GM19468 (cell line): Measurements from ENCODE around the gene HNMT.

Source experiments
- ATAC-seq: cut with Tn5 transposase; IDR thresholded peaks from one replicate; pipeline ENCODE4 v1.9.1; 2021; ENCODE audit warnings: mild to moderate bottlenecking, moderate library complexity, moderate number of reproducible peaks; ENCODE audit not compliant: unreplicated experiment; ENCODE audit errors: extremely low read depth

HNMT gene

GRCh38 chr2:138000796-138001195 is 36.5 kb downstream of the HNMT start:
- ATAC-seq, result no peak

DNA sequence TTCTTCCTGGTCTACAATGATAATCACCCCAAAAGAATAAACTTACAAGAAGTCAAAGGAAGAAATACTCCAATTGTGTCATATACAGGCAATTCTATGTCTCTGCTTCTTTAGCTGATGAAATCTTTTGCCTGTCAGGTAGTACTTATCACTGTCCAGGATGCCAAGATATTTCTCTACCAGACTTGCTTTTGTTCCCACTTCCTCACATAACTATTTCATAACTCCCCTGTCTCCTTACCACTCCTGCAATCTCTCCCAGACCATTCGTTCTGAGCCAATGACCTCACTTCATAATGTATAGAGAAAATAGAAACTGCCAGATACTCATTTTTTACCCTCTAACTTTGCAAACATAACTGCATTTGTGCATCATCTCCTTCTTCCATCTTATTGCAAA is 39.1 kb downstream of the HNMT start:
- no peak for ATAC-seq

DNA sequence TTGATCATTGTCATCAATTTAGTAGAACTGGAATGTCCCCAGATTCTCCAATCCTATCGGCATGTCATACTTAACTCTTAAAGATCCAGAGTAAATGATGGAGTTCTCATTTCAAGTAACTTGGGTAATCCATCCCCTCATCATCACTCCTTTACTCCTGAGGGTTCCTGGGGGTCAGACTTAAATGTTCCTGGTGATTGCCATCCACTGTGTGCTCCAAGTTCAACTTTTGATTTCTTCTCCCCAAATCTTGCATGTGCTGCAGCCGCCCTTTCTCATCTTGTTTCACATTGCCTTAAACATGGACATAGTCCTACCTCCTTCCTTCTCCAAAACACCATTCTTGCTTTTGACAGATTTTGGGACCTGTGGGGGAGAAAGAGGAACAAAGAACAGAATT is 43.2 kb downstream of the HNMT start:
- ATAC-seq, result no peak

DNA sequence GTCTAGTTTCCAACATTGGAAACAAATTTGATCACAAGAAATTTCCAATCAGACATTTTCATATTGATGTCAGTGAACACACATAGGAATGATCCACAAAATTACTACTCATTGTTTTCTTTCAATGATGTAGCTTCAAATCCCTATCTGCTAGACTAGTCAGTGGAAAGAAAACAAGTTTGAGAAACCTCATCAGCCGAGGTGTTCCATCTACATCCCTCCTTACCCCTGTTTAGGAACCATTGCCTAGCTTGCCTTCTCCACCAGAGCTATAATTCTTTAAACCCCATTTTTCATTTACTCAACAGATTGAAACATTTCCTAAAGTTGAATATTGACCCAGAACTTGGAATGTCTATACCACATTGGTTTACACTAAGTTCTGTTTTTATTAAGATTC is 45.3 kb downstream of the HNMT start:
- no peak for ATAC-seq

DNA sequence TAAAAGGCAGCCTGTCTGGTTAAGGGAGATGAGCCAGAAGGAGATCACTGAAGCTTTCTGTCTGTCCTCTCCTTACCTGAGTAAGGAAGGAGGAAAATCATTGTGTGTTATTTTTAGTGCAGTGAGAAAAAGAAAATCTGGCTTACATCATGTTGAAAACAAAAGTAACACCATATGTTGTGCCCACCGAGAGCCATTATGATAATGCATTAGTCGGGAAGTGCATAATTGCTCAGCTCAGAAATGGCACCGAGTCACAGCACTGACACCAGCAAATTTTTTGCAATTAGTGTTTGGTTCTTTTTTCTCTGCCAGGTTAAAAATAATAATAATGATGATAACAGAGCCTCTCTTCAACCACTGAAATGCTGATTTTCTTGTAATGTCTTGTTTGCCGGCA is 46.6 kb downstream of the HNMT start:
- ATAC-seq, result no peak

GRCh38 chr2:138012082-138012481 is 47.8 kb downstream of the HNMT start:
- ATAC-seq, result no peak

DNA sequence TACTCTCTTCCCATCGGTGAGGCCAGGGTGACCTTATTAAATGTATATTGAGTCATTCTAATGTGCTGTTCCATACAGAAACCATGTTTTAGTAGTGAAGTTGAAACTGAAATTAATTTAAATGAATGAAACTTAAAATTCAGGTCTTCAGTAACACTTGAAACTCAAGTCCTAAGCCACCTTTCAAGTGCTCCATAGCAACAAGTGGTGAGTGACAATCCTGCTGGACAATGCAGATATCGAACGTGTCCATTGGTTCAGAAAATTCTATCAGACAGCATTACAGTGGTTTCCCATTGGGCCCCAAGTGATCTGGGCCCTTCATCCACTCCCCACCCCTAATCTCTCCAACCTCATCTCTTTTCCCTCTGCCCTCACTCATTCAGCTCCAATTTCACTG is 48.7 kb downstream of the HNMT start:
- no peak for ATAC-seq

- no peak for ATAC-seq
These were observed 49.4 kb downstream of the HNMT start for GRCh38 chr2:138013639-138014038.

GRCh38 chr2:138015494-138015893 is 51.2 kb downstream of the HNMT start:
- no peak for ATAC-seq

DNA sequence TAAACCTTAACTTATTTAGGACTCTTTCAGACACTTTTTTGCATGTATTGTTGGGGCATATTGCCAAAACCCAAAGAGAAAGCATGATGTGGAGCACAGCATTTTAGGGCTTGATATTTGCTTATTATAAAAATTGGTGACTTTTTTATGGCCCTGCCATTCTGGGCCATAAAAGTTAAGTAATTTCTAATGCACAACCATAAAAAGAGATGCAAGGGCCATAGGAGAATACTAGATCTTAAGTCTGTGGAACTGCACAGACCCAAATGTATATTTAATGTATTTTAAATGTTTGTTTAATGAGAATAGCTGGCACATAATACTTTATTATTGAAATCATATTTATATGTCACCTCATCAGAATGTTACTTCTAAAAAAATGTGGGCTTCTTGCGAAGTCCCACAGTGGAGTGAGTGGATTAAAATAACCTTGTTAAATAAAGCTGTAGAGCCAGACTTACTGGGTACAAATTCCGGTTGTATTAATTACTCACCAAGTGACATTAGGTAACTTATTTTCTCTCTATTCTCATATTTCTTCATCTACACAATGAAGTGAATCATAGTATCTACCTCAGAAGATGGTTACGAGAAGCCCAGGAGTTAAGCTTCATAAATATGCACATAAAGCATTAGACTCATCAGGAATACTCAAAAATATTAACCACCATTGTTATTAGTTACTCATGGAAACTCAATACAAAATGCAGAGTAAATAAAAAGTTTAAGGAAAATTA is 52.2 kb downstream of the HNMT start:
- no peak for ATAC-seq

- no peak for ATAC-seq
These were observed 53.6 kb downstream of the HNMT start for GRCh38 chr2:138017824-138018223.

- no peak for ATAC-seq
These were observed 54.8 kb downstream of the HNMT start for GRCh38 chr2:138018866-138019688.

GRCh38 chr2:138020432-138020831 is 56.2 kb downstream of the HNMT start:
- no peak for ATAC-seq

GRCh38 chr2:138021154-138021553 is 56.9 kb downstream of the HNMT start:
- no peak for ATAC-seq

DNA sequence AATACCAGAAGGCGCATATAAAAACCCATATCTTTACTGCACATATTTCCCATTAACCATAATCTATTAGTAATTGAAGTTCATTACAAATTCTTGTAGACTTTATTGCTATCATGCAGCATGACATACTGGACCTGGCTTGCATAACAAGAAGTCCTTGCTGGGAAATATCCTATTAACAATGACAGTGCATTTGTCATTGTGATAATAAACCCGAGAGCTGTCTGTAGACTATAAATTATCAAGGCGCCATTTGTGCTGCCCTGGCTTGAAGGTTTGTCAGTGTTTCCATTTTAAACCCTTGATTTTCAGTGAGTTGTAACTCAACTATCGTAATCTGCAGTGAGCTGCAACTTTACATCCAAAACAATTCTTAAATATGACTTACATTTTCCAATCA is 59.0 kb downstream of the HNMT start:
- ATAC-seq, result no peak

- ATAC-seq, result no peak
These were observed 59.7 kb downstream of the HNMT start for GRCh38 chr2:138023976-138024375.

DNA sequence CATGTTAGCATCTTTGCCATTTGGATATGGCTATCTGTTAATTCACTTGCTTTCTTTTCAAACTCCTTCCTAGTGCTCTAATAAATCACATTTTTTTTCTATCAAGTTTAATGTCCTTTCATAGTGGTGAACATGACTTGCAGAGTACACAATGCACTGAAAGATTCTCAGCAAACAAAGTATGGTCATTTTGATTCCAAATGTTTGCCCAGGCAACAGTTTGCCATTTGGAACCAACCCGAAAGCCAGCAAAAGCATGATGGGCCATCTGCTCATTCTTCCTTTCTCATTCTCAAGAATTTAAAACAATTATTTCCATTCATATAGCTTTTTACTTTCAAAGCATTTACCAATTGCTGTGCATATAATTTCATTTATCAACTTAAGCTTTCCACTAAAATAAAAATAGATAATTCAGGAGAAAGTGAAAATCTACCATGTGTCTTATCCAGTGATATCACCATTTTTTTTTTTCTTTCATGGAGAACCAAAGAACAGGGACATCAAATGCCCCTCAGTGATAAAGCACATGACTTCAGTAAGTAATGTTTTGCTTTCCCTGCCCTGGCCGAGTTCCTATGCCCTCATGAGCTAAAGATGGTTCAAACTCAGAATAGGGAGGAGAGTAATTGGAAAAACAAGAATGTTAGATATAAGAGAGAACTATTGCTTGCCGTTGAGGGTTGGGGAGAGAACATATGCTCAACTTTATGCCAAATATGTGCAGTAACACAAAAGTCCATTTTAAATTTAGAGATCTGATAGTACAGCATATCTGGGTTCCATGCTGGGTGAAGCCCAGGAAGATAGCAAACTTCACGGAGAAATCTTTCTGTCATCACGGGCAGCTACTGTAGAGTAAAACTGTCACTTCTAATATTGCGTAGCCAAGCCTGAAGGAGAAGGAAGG is 62.1 kb downstream of the HNMT start:
- ATAC-seq, result no peak

GRCh38 chr2:138028538-138028937 is 64.3 kb downstream of the HNMT start:
- ATAC-seq, result peak; percentile 44

GRCh38 chr2:138029276-138029675 is 65.0 kb downstream of the HNMT start:
- no peak for ATAC-seq

GRCh38 chr2:138030459-138030858 is 66.2 kb downstream of the HNMT start:
- peak; percentile 36 for ATAC-seq

GRCh38 chr2:138032334-138032733 is 68.1 kb downstream of the HNMT start:
- no peak for ATAC-seq
